Measurements from ENCODE around the gene PCDH9. TPM values are rescaled to one million over a fixed set of nuclear protein-coding genes. Genes with fewer than 3 reads are reported as not detected.

Gene PCDH9
- polyA plus RNA-seq, 1 of the 3 experiments (the other 2 are of a cell fraction) = 1.3 TPM

DNA sequence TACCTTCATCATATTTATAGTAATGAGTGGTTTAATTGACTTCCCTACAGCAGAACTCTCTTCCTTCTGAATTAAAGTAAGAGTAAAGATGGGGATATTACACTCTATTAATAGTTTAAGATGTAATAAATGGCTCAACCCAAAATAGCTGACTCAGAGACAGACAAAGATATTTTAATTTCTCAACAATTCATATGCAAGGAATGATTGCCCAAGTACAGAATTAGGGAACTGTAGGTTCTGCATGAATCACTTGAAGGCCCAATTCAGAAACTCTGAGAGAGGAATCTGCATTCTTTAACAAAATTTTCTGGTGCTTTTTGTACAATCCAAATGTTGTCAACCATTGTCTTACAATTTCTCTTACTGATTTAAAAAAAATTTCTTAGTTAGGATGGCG, 42.9 kb upstream of the PCDH9 start:
- Histone ChIP-seq H2AFZ (ENCODE audit: low read depth) (no peak overlapping the region; the same call in 1 of the 2 replicates), H3K79me2 (ENCODE audit: insufficient read depth) (no peaks in the 10 kb centered on the region), H3K9ac (no peak overlapping the region), H4K20me1 (ENCODE audit: insufficient read depth) (no peaks in the 10 kb centered on the region), H3F3A (replicated peaks; ENCODE audit: insufficient read depth) (peaks cover 2% of the 10 kb centered on the region), H3K27ac (ENCODE audit: low read depth in 2 of 2, low read length in 1 of 2) (no peak overlapping the region), H3K4me1 (ENCODE audit: control insufficient read depth in 1 of 2, insufficient read depth in 2 of 2, low read depth in 1 of 2, low read length in 1 of 2) (no peaks in the 10 kb centered on the region), H3K36me3 (replicated peaks in 1 of 2; ENCODE audit: control insufficient read depth in 1 of 2, insufficient read depth in 2 of 2, low read length in 1 of 2) (no peaks in the 10 kb centered on the region), H3K4me2 (no peak overlapping the region), H3K4me3 (ENCODE audit: low read depth in 2 of 2, low read length in 1 of 2) (no peak overlapping the region), H3K9me2 (no peaks in the 10 kb centered on the region), H3K9me3 (no peaks in the 10 kb centered on the region), H3K27me3 (ENCODE audit: insufficient read depth) (no peaks in the 10 kb centered on the region)
- POLR2A ChIA-PET = no interaction called here
- DNase-seq = no peak
- CTCF ChIA-PET = interaction anchor here (1.0 kb wide), 1 partner anchor 35 kb away, joined by 3 read pairs; no protein-coding TSS in a partner anchor
- no peak for TF ChIP-seq TEAD4 (IDR thresholded peaks at IDR 0.05; ENCODE audit: borderline replicate concordance, insufficient read depth)
- TF ChIP-seq NRF1 (IDR thresholded peaks at IDR 0.05; ENCODE audit: low read depth, low read length) = no peak
- TF ChIP-seq, protein P1, sequence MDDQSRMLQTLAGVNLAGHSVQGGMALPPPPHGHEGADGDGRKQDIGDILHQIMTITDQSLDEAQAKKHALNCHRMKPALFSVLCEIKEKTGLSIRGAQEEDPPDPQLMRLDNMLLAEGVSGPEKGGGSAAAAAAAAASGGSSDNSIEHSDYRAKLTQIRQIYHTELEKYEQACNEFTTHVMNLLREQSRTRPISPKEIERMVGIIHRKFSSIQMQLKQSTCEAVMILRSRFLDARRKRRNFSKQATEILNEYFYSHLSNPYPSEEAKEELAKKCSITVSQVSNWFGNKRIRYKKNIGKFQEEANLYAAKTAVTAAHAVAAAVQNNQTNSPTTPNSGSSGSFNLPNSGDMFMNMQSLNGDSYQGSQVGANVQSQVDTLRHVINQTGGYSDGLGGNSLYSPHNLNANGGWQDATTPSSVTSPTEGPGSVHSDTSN (IDR thresholded peaks at IDR 0.05) = no peak
- no peak for TF ChIP-seq CHD2 (IDR thresholded peaks at IDR 0.05; ENCODE audit: low read length, partially characterized antibody)
- TF ChIP-seq SMC3 (IDR thresholded peaks at IDR 0.05; ENCODE audit: low read depth, low read length) = no peak
- no peak for TF ChIP-seq NFIC (IDR thresholded peaks at IDR 0.05; ENCODE audit: borderline replicate concordance)
- TF ChIP-seq FOXM1 (IDR thresholded peaks at IDR 0.05; ENCODE audit: low read depth) = no peak
- no peak for TF ChIP-seq MXI1 (IDR thresholded peaks at IDR 0.05; ENCODE audit: low read depth, low read length)
- no peak for TF ChIP-seq YY1 (IDR thresholded peaks at IDR 0.05; ENCODE audit: low read depth)
- TF ChIP-seq TAF1 (IDR thresholded peaks at IDR 0.05; ENCODE audit: borderline replicate concordance, low read depth, low read length) = no peak
- TF ChIP-seq RXRA (IDR thresholded peaks at IDR 0.05; ENCODE audit: borderline replicate concordance, low read depth) = no peak
- no peak for TF ChIP-seq SIN3A (IDR thresholded peaks at IDR 0.05; ENCODE audit: borderline replicate concordance, low read depth, low read length)
- no peak for TF ChIP-seq RAD21 (IDR thresholded peaks at IDR 0.05; ENCODE audit: low read length)
- TF ChIP-seq, protein P2, sequence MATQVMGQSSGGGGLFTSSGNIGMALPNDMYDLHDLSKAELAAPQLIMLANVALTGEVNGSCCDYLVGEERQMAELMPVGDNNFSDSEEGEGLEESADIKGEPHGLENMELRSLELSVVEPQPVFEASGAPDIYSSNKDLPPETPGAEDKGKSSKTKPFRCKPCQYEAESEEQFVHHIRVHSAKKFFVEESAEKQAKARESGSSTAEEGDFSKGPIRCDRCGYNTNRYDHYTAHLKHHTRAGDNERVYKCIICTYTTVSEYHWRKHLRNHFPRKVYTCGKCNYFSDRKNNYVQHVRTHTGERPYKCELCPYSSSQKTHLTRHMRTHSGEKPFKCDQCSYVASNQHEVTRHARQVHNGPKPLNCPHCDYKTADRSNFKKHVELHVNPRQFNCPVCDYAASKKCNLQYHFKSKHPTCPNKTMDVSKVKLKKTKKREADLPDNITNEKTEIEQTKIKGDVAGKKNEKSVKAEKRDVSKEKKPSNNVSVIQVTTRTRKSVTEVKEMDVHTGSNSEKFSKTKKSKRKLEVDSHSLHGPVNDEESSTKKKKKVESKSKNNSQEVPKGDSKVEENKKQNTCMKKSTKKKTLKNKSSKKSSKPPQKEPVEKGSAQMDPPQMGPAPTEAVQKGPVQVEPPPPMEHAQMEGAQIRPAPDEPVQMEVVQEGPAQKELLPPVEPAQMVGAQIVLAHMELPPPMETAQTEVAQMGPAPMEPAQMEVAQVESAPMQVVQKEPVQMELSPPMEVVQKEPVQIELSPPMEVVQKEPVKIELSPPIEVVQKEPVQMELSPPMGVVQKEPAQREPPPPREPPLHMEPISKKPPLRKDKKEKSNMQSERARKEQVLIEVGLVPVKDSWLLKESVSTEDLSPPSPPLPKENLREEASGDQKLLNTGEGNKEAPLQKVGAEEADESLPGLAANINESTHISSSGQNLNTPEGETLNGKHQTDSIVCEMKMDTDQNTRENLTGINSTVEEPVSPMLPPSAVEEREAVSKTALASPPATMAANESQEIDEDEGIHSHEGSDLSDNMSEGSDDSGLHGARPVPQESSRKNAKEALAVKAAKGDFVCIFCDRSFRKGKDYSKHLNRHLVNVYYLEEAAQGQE (IDR thresholded peaks at IDR 0.05; ENCODE audit: low read depth, low read length) = no peak
- TF ChIP-seq FOXJ3 (CRISPR knock-in tag; IDR thresholded peaks at IDR 0.05) = no peak
- TF ChIP-seq, protein P3, sequence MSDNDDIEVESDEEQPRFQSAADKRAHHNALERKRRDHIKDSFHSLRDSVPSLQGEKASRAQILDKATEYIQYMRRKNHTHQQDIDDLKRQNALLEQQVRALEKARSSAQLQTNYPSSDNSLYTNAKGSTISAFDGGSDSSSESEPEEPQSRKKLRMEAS (IDR thresholded peaks at IDR 0.05; ENCODE audit: low read depth) = no peak
- TF ChIP-seq EZH2phosphoT487 (IDR thresholded peaks at IDR 0.05; ENCODE audit: borderline replicate concordance, low read depth) = no peak
- TF ChIP-seq RCOR1 (IDR thresholded peaks at IDR 0.05; ENCODE audit: low read length) = no peak
- WGBS (ENCODE audit: low lambda C conversion rate) = 86% methylated on average over 1 of the region's 1 CpG

All from SK-N-SH (cell line).